ENCODE data around the gene NELL1.
A peak's percentile ranks its signal among the peaks of the same experiment; 100 is the strongest.

The NELL1 gene

GRCh38 chr11:20668844-20669819 is at the start of gene NELL1:
TSS of gene NELL1 (plus strand) at chr11:20669586.
- H3K4me3 ChIP-seq (ENCODE audit: low read depth, low read length) = peak within 1 kb of the TSS; percentile 79
- H3K9me3 ChIP-seq (ENCODE audit: control insufficient read depth, insufficient read depth, low read depth, low read length) = no peaks in the 10 kb centered on the region
- peaks cover 20% of the 10 kb centered on the region for H3K4me1 ChIP-seq (ENCODE audit: control insufficient read depth, insufficient read depth, low read length)
- H3K9ac ChIP-seq (ENCODE audit: low read length) = peak within 1 kb of the TSS; percentile 42
- H3K36me3 ChIP-seq (ENCODE audit: control insufficient read depth, insufficient read depth, low read length) = no peaks in the 10 kb centered on the region
- H3K27me3 ChIP-seq (ENCODE audit: control insufficient read depth, insufficient read depth, low read length) = peaks cover 86% of the 10 kb centered on the region
- H3K27ac ChIP-seq (ENCODE audit: low read depth, low read length) = no peak within 1 kb of the TSS

GRCh38 chr11:20620988-20621387 is 48.4 kb upstream of the NELL1 start:
- Histone ChIP-seq H3K4me1 (ENCODE audit: control insufficient read depth, insufficient read depth, low read length) (peaks cover 12% of the 10 kb centered on the region), H3K9ac (ENCODE audit: low read length) (no peak overlapping the region), H3K36me3 (ENCODE audit: control insufficient read depth, insufficient read depth, low read length) (no peaks in the 10 kb centered on the region), H3K9me3 (ENCODE audit: control insufficient read depth, insufficient read depth, low read depth, low read length) (no peaks in the 10 kb centered on the region), H3K4me3 (ENCODE audit: low read depth, low read length) (no peak overlapping the region), H3K27me3 (ENCODE audit: control insufficient read depth, insufficient read depth, low read length) (peaks cover 8% of the 10 kb centered on the region), H3K27ac (ENCODE audit: low read depth, low read length) (no peak overlapping the region)

- Histone ChIP-seq H3K27ac (ENCODE audit: low read depth, low read length) (no peak overlapping the region), H3K9ac (ENCODE audit: low read length) (no peak overlapping the region), H3K36me3 (ENCODE audit: control insufficient read depth, insufficient read depth, low read length) (no peaks in the 10 kb centered on the region)
These were observed 47.7 kb upstream of the NELL1 start for GRCh38 chr11:20621679-20622078.

GRCh38 chr11:20623252-20623651 is 46.1 kb upstream of the NELL1 start:
- Histone ChIP-seq H3K4me3 (ENCODE audit: low read depth, low read length) (no peak overlapping the region), H3K9me3 (ENCODE audit: control insufficient read depth, insufficient read depth, low read depth, low read length) (no peaks in the 10 kb centered on the region), H3K9ac (ENCODE audit: low read length) (no peak overlapping the region), H3K36me3 (ENCODE audit: control insufficient read depth, insufficient read depth, low read length) (no peaks in the 10 kb centered on the region), H3K4me1 (ENCODE audit: control insufficient read depth, insufficient read depth, low read length) (peaks cover 12% of the 10 kb centered on the region), H3K27me3 (ENCODE audit: control insufficient read depth, insufficient read depth, low read length) (peaks cover 8% of the 10 kb centered on the region), H3K27ac (ENCODE audit: low read depth, low read length) (no peak overlapping the region)

More at GRCh38 chr11:20621679-20622078, 47.7 kb upstream of the NELL1 start:
- Histone ChIP-seq H3K4me3 (ENCODE audit: low read depth, low read length) (no peak overlapping the region), H3K9me3 (ENCODE audit: control insufficient read depth, insufficient read depth, low read depth, low read length) (no peaks in the 10 kb centered on the region), H3K27me3 (ENCODE audit: control insufficient read depth, insufficient read depth, low read length) (peaks cover 8% of the 10 kb centered on the region), H3K4me1 (ENCODE audit: control insufficient read depth, insufficient read depth, low read length) (peaks cover 12% of the 10 kb centered on the region)

GRCh38 chr11:20626279-20626678 is 43.1 kb upstream of the NELL1 start:
- Histone ChIP-seq H3K4me3 (ENCODE audit: low read depth, low read length) (no peak overlapping the region), H3K4me1 (ENCODE audit: control insufficient read depth, insufficient read depth, low read length) (peaks cover 10% of the 10 kb centered on the region), H3K36me3 (ENCODE audit: control insufficient read depth, insufficient read depth, low read length) (no peaks in the 10 kb centered on the region), H3K27me3 (ENCODE audit: control insufficient read depth, insufficient read depth, low read length) (peaks cover 8% of the 10 kb centered on the region), H3K9ac (ENCODE audit: low read length) (no peak overlapping the region), H3K27ac (ENCODE audit: low read depth, low read length) (no peak overlapping the region), H3K9me3 (ENCODE audit: control insufficient read depth, insufficient read depth, low read depth, low read length) (no peaks in the 10 kb centered on the region)

- Histone ChIP-seq H3K27ac (ENCODE audit: low read depth, low read length) (no peak overlapping the region), H3K9me3 (ENCODE audit: control insufficient read depth, insufficient read depth, low read depth, low read length) (no peaks in the 10 kb centered on the region), H3K36me3 (ENCODE audit: control insufficient read depth, insufficient read depth, low read length) (no peaks in the 10 kb centered on the region), H3K27me3 (ENCODE audit: control insufficient read depth, insufficient read depth, low read length) (peaks cover 8% of the 10 kb centered on the region), H3K4me3 (ENCODE audit: low read depth, low read length) (no peak overlapping the region), H3K4me1 (ENCODE audit: control insufficient read depth, insufficient read depth, low read length) (peaks cover 6% of the 10 kb centered on the region), H3K9ac (ENCODE audit: low read length) (no peak overlapping the region)
These were observed 42.4 kb upstream of the NELL1 start for GRCh38 chr11:20627026-20627425.

- no peak overlapping the region for H3K27ac ChIP-seq (ENCODE audit: low read depth, low read length)
These were observed 41.7 kb upstream of the NELL1 start for GRCh38 chr11:20627701-20628100.

GRCh38 chr11:20631519-20632168 is 37.7 kb upstream of the NELL1 start:
- Histone ChIP-seq H3K27me3 (ENCODE audit: control insufficient read depth, insufficient read depth, low read length) (no peaks in the 10 kb centered on the region), H3K9me3 (ENCODE audit: control insufficient read depth, insufficient read depth, low read depth, low read length) (no peaks in the 10 kb centered on the region), H3K36me3 (ENCODE audit: control insufficient read depth, insufficient read depth, low read length) (no peaks in the 10 kb centered on the region), H3K9ac (ENCODE audit: low read length) (no peak overlapping the region), H3K4me1 (ENCODE audit: control insufficient read depth, insufficient read depth, low read length) (peaks cover 19% of the 10 kb centered on the region), H3K4me3 (ENCODE audit: low read depth, low read length) (no peak overlapping the region), H3K27ac (ENCODE audit: low read depth, low read length) (no peak overlapping the region)

More at GRCh38 chr11:20627701-20628100, 41.7 kb upstream of the NELL1 start:
- H3K9me3 ChIP-seq (ENCODE audit: control insufficient read depth, insufficient read depth, low read depth, low read length) = no peaks in the 10 kb centered on the region
- H3K9ac ChIP-seq (ENCODE audit: low read length) = no peak overlapping the region
- peaks cover 10% of the 10 kb centered on the region for H3K4me1 ChIP-seq (ENCODE audit: control insufficient read depth, insufficient read depth, low read length)
- H3K4me3 ChIP-seq (ENCODE audit: low read depth, low read length) = no peak overlapping the region
- peaks cover 6% of the 10 kb centered on the region for H3K27me3 ChIP-seq (ENCODE audit: control insufficient read depth, insufficient read depth, low read length)
- no peaks in the 10 kb centered on the region for H3K36me3 ChIP-seq (ENCODE audit: control insufficient read depth, insufficient read depth, low read length)

GRCh38 chr11:20632169-20632532 is 37.2 kb upstream of the NELL1 start:
- Histone ChIP-seq H3K9me3 (ENCODE audit: control insufficient read depth, insufficient read depth, low read depth, low read length) (no peaks in the 10 kb centered on the region), H3K27ac (ENCODE audit: low read depth, low read length) (no peak overlapping the region), H3K36me3 (ENCODE audit: control insufficient read depth, insufficient read depth, low read length) (no peaks in the 10 kb centered on the region)

GRCh38 chr11:20634044-20634443 is 35.3 kb upstream of the NELL1 start:
- H3K27me3 ChIP-seq (ENCODE audit: control insufficient read depth, insufficient read depth, low read length) = no peaks in the 10 kb centered on the region; the same call in 1 of the 2 replicates
- no peak overlapping the region for H3K9ac ChIP-seq (ENCODE audit: low read length)
- H3K36me3 ChIP-seq (ENCODE audit: control insufficient read depth, insufficient read depth, low read length) = no peaks in the 10 kb centered on the region
- no peak overlapping the region for H3K27ac ChIP-seq (ENCODE audit: low read depth, low read length)
- H3K4me3 ChIP-seq (ENCODE audit: low read depth, low read length) = no peak overlapping the region
- peaks cover 23% of the 10 kb centered on the region for H3K4me1 ChIP-seq (ENCODE audit: control insufficient read depth, insufficient read depth, low read length)
- H3K9me3 ChIP-seq (ENCODE audit: control insufficient read depth, insufficient read depth, low read depth, low read length) = no peaks in the 10 kb centered on the region

More at GRCh38 chr11:20632169-20632532, 37.2 kb upstream of the NELL1 start:
- Histone ChIP-seq H3K27me3 (ENCODE audit: control insufficient read depth, insufficient read depth, low read length) (no peaks in the 10 kb centered on the region), H3K9ac (ENCODE audit: low read length) (no peak overlapping the region), H3K4me1 (ENCODE audit: control insufficient read depth, insufficient read depth, low read length) (peaks cover 23% of the 10 kb centered on the region), H3K4me3 (ENCODE audit: low read depth, low read length) (no peak overlapping the region)

GRCh38 chr11:20634781-20635180 is 34.6 kb upstream of the NELL1 start:
- Histone ChIP-seq H3K9me3 (ENCODE audit: control insufficient read depth, insufficient read depth, low read depth, low read length) (no peaks in the 10 kb centered on the region), H3K4me1 (ENCODE audit: control insufficient read depth, insufficient read depth, low read length) (peaks cover 23% of the 10 kb centered on the region), H3K27ac (ENCODE audit: low read depth, low read length) (no peak overlapping the region), H3K27me3 (ENCODE audit: control insufficient read depth, insufficient read depth, low read length) (peaks cover 2% of the 10 kb centered on the region; the same call in 1 of the 2 replicates), H3K9ac (ENCODE audit: low read length) (no peak overlapping the region), H3K4me3 (ENCODE audit: low read depth, low read length) (no peak overlapping the region), H3K36me3 (ENCODE audit: control insufficient read depth, insufficient read depth, low read length) (no peaks in the 10 kb centered on the region)
